ENCODE data around the gene TUBGCP3.
"Not testable (repeated sequence)": the region's sequence is repeated elsewhere in the genome, so short reads cannot be mapped to it uniquely, and the experiment has no call there.

Gene TUBGCP3

DNA sequence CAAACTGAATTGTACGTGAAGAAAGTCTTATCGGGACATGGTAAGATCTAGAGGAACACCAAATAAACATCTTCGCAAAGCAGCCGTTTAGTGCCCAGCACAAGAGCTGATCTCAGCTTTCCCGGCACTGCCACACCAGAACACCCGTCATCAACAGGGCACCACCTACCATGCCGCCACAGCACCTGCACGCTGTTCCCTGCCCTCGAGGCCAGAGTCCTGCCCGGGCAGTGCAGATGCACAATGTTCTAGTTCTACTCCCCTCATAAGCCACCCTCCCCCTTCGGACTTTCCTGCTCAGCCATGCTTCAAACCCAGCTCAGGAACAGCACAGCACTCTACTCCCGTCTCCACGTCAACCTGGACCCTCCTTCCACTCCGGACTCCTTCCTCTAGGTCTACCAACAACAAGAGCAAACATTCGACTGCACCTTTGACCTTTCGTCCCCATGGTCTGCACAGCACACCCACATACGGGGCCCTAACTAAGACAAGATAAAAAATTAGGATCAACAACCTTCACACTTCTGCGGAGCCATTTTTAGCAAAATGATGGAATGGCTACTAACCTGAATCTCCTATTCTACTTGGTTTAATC lies 25.1 kb downstream of the TUBGCP3 start:
- H3K36me3 ChIP-seq (ENCODE audit: insufficient read depth, low read length), result peaks cover 60% of the 10 kb centered on the region

DNA sequence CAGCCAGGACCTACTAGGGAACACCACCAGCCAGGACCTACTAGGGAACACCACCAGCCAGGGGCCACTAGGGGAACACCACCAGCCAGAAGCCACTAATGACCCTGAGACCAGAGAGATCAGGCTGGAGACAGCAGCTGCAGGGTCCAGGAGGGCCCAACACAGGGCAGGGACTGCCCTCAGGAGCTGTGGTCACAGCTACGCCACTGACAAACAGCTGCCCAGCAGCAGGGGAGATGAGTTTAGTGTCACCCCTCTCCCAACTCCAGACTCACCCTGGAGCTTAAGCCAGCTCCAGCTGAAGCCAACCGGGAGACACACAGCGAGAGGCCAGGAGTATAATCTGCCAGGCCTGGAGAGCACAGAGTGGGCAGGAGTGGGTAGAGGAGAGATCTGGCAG lies 25.7 kb downstream of the TUBGCP3 start:
- peaks cover 7% of the 10 kb centered on the region for H3K9me3 ChIP-seq (ENCODE audit: low read length)
- peaks cover 59% of the 10 kb centered on the region for H3K36me3 ChIP-seq (ENCODE audit: insufficient read depth, low read length)
- no peaks in the 10 kb centered on the region for H3K27me3 ChIP-seq (ENCODE audit: insufficient read depth, low read length)
- H3K4me3 ChIP-seq (ENCODE audit: low read length), result no peak overlapping the region
- no peak overlapping the region for H2AFZ ChIP-seq (ENCODE audit: low read depth, low read length)
- H3K4me1 ChIP-seq (ENCODE audit: insufficient read depth, low read length), result no peaks in the 10 kb centered on the region

More for the DNA sequence above, 25.1 kb downstream of the TUBGCP3 start:
- H3K4me1 ChIP-seq (ENCODE audit: insufficient read depth, low read length), result no peaks in the 10 kb centered on the region
- H3K27me3 ChIP-seq (ENCODE audit: insufficient read depth, low read length), result no peaks in the 10 kb centered on the region
- H2AFZ ChIP-seq (ENCODE audit: low read depth, low read length), result no peak overlapping the region
- H3K4me3 ChIP-seq (ENCODE audit: low read length), result no peak overlapping the region
- H3K9me3 ChIP-seq (ENCODE audit: low read length), result peaks cover 7% of the 10 kb centered on the region

DNA sequence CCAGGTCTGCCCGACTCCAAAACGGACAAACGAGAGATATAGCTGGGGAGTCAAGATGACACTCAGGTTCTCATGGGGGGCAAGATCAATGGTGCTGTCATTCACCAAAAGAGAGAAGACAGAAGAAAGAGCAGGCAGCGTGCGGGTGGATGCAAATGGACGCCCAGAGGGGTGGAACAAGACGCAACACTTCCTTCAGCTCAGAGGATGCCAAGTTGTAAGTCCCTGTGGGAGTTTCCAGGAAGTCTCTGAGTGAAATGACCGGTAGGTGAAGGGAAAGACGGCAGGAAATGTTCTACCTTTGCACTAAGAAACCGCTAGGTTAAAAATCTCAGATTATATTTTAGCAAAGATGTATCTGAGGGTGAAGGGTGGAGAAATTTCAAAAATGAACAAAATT lies 26.5 kb downstream of the TUBGCP3 start:
- Histone ChIP-seq H3K9me3 (ENCODE audit: low read length) (peaks cover 7% of the 10 kb centered on the region), H2AFZ (ENCODE audit: low read depth, low read length) (no peak overlapping the region), H3K4me1 (ENCODE audit: insufficient read depth, low read length) (no peaks in the 10 kb centered on the region), H3K36me3 (ENCODE audit: insufficient read depth, low read length) (peaks cover 55% of the 10 kb centered on the region), H3K4me3 (ENCODE audit: low read length) (no peak overlapping the region), H3K27me3 (ENCODE audit: insufficient read depth, low read length) (no peaks in the 10 kb centered on the region)

DNA sequence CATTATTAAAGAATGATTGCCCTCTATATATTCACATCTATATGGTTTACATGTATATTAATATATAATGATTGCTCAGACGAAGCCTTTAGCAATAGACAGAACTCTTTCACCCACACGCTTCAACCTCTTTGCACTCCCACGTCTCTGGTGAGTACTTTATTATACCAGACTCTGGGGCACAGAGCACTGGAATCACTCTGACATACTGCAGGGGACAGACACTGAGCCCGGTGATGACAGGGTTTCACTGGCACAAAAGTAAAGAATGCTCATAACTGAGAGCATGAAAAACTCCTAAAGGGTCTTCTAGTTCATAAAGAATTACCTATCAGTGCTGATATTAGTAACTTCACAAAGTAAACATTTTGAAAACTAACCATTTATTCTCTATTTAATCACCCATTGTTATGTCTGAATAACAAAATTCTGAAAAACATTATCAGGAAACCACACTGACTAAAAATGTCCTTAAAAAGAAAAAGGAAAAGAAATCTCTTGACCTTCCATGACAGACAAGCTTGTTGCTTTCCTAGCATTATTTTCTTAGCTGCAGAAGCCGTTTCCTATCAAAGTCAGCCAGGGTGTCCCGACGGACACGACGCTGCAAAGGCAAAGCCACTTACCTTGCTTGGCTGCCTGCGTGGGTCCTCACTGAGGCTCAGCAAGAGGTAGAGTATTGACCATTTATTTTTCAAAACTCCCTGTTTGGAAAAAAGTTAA lies 29.1 kb downstream of the TUBGCP3 start:
- peaks cover 7% of the 10 kb centered on the region for H3K9me3 ChIP-seq (ENCODE audit: low read length)
- no peaks in the 10 kb centered on the region for H3K27me3 ChIP-seq (ENCODE audit: insufficient read depth, low read length)
- no peak overlapping the region for H2AFZ ChIP-seq (ENCODE audit: low read depth, low read length)
- no peaks in the 10 kb centered on the region for H3K4me1 ChIP-seq (ENCODE audit: insufficient read depth, low read length)
- peaks cover 63% of the 10 kb centered on the region for H3K36me3 ChIP-seq (ENCODE audit: insufficient read depth, low read length)
- no peak overlapping the region for H3K4me3 ChIP-seq (ENCODE audit: low read length)

DNA sequence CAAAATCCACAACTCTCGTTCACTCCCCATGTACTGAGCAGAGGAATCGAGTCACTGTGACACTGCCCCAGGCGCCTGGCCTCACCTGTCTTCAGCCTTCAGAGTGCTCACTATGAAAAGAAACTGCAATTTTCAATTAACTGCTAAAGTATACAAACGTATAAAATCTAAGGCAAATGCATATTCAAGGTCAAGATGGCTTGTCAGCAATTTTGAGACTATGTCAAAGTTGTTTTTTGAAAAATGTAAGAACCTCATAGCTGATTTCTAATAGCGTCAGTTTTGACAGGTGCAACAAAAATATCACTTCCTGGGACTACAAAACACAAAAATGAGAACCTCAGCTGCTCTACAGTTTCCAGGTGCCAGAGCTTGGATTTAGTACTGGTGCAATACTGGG lies 31.4 kb downstream of the TUBGCP3 start:
- H3K36me3 ChIP-seq (ENCODE audit: insufficient read depth, low read length), result peaks cover 71% of the 10 kb centered on the region
- no peaks in the 10 kb centered on the region for H3K4me1 ChIP-seq (ENCODE audit: insufficient read depth, low read length)
- H3K27me3 ChIP-seq (ENCODE audit: insufficient read depth, low read length), result no peaks in the 10 kb centered on the region
- H2AFZ ChIP-seq (ENCODE audit: low read depth, low read length), result no peak overlapping the region
- no peak overlapping the region for H3K4me3 ChIP-seq (ENCODE audit: low read length)
- peaks cover 9% of the 10 kb centered on the region for H3K9me3 ChIP-seq (ENCODE audit: low read length)

DNA sequence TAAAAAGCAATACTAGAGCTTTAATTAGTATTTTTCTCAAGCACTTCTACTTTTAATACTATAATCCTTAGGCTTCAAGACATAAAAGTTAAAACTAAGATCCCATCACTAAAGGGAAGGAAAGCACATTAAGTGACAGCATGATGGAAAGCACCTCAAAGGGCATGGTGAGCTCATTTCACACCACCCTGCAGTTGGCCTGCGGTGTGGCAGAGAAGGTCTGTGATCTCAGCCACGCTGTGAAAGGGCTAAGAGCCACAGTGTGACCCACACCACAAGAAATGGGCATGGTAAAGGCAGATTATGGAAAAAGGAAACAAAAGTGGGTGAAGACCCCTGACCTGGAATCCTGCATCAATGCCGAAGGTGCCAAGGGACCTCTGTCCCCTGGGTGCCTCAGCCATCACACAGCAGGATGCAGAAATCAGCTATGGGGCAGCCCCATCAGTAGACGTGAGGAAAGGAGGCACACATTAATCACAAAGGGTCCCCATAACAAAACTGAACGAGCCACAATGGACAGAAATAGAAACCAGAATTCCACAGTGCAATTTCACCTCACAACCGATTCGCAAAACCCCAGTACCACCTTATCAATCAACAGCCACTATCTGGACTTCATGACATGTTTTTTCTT lies 33.6 kb downstream of the TUBGCP3 start:
- H3K4me3 ChIP-seq (ENCODE audit: low read length), result no peak overlapping the region
- no peaks in the 10 kb centered on the region for H3K27me3 ChIP-seq (ENCODE audit: insufficient read depth, low read length)
- peaks cover 74% of the 10 kb centered on the region for H3K36me3 ChIP-seq (ENCODE audit: insufficient read depth, low read length)
- H2AFZ ChIP-seq (ENCODE audit: low read depth, low read length), result no peak overlapping the region
- peaks cover 2% of the 10 kb centered on the region for H3K9me3 ChIP-seq (ENCODE audit: low read length)
- H3K4me1 ChIP-seq (ENCODE audit: insufficient read depth, low read length), result no peaks in the 10 kb centered on the region

DNA sequence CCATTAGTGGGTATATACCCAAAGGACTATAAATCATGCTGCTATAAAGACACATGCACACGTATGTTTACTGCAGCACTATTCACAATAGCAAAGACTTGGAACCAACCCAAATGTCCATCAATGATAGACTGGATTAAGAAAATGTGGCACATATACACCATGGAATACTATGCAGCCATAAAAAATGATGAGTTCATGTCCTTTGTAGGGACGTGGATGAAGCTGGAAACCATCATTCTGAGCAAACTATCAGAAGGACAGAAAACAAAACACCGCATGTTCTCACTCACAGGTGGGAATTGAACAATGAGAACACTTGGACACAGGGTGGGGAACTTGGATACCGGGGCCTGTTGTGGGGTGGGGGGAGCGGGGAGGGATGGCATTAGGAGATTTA lies 39.0 kb downstream of the TUBGCP3 start:
- not testable (repeated sequence) for H3K9me3 ChIP-seq (ENCODE audit: low read length); H2AFZ ChIP-seq (ENCODE audit: low read depth, low read length); H3K27me3 ChIP-seq (ENCODE audit: insufficient read depth, low read length); H3K4me1 ChIP-seq (ENCODE audit: insufficient read depth, low read length); H3K4me3 ChIP-seq (ENCODE audit: low read length)
- peaks cover 72% of the 10 kb centered on the region for H3K36me3 ChIP-seq (ENCODE audit: insufficient read depth, low read length)

DNA sequence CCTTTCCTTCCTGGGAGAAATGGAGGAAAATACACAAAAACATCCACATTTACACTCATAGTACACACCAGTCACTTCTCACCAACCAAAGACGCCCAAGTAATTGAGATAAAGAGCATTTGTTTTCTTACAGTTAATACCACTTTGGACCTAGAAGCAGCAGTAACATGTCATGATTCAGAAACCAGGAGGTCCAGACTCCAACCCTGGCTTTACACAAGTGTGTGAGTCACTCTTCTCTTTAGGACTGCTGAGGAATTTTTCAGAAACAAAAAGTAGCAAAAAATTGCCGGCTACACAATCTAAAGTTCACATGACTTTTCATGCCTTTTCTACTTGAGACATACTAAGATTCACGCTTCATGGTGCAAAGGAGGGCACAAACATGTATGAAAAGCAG lies 42.1 kb downstream of the TUBGCP3 start:
- Histone ChIP-seq H2AFZ (ENCODE audit: low read depth, low read length) (no peak overlapping the region), H3K4me1 (ENCODE audit: insufficient read depth, low read length) (no peaks in the 10 kb centered on the region), H3K36me3 (ENCODE audit: insufficient read depth, low read length) (peaks cover 42% of the 10 kb centered on the region), H3K27me3 (ENCODE audit: insufficient read depth, low read length) (no peaks in the 10 kb centered on the region), H3K4me3 (ENCODE audit: low read length) (no peak overlapping the region), H3K9me3 (ENCODE audit: low read length) (no peaks in the 10 kb centered on the region)

DNA sequence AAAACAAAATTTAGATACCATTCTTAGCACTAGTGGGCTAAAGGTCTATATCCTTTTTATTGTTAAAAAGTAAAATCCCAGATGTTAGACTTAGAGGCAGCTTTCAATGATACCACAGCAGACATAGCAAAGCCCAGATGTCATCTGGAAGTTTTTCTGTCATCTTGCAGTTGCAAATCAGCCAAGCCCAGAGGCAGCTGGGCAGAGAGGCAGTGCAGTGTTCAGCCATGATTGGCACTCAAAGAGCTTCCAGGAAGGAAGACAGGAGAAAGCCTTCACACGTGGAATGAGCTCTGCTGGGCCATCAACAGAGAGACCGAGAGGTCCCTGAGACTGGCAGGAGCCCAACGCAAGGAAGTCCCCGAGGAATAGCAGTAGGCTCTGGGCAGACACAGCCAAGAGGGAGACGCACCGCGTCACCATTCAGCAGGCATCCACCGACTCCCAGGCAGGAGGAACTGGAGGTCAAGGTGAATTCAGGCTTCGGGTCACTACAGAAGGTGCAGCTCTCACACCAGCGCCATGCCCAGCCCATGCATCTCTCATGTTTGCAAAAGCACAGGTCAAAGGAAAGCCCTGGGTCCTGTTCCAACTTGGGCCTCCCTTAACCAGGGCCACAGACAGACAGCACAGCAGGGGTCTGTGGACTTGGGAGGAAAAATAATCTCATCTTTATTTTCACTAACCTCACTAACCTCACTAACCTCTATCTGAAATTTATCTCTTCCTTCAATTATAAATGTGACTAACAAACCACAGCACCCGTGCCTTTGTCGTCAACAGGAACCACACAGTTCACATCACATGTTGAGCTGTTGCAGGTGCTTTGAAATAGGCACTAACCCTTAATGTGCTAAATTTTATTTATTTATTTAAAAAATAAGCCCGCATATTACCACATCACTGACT lies 54.9 kb downstream of the TUBGCP3 start:
- no peaks in the 10 kb centered on the region for H3K27me3 ChIP-seq (ENCODE audit: insufficient read depth, low read length)
- H3K4me1 ChIP-seq (ENCODE audit: insufficient read depth, low read length), result no peaks in the 10 kb centered on the region
- H2AFZ ChIP-seq (ENCODE audit: low read depth, low read length), result no peak overlapping the region
- H3K36me3 ChIP-seq (ENCODE audit: insufficient read depth, low read length), result peaks cover 5% of the 10 kb centered on the region
- peaks cover 3% of the 10 kb centered on the region for H3K9me3 ChIP-seq (ENCODE audit: low read length)
- no peak overlapping the region for H3K4me3 ChIP-seq (ENCODE audit: low read length)

DNA sequence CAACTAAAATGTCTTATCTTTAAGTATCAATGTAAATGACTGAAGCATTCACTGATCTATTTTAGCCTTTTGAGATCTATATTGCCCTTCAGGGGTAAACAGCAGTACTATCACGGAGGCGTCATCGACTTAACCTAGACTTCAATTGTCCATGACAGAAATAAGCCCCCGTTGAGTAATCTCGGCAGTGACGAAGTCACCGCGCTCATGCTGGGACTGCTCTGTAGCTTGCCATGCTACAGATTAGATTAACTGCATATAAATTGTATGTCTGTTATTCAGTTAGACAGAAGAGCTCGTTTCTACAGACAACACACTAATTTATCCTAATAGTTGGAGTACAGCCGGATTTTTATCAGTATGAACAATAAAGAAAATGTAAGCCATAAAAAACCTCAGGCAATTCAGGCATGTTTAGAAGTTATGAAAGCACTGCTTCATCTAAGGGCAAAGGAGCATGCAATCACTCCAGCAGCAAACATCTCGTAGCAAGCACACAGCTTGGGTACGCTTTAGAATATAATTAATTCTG lies 56.6 kb downstream of the TUBGCP3 start:
- Histone ChIP-seq H3K36me3 (ENCODE audit: insufficient read depth, low read length) (peaks cover 8% of the 10 kb centered on the region), H2AFZ (ENCODE audit: low read depth, low read length) (no peak overlapping the region), H3K4me3 (ENCODE audit: low read length) (no peak overlapping the region)

DNA sequence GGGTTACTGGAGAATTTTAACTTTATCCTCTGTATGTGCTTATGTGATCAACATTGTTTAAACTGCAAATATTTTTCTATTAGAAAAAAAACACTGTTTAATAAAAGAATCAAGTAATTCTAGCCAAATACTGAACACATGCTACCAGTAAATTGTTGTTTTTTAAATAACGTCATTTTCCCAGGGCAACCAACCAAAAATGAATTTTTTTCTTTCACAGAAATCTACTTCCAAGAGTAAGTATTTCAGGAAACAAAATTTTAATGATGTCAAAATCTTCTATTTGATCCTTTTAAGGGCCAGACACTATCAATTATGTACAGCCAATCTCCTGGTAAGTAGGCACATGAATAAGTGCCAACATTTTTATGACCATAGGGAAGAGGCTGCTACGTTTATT lies 57.1 kb downstream of the TUBGCP3 start:
- peaks cover 5% of the 10 kb centered on the region for H3K9me3 ChIP-seq (ENCODE audit: low read length)
- H3K4me1 ChIP-seq (ENCODE audit: insufficient read depth, low read length), result no peaks in the 10 kb centered on the region
- no peak overlapping the region for H3K4me3 ChIP-seq (ENCODE audit: low read length)
- no peak overlapping the region for H2AFZ ChIP-seq (ENCODE audit: low read depth, low read length)
- peaks cover 12% of the 10 kb centered on the region for H3K36me3 ChIP-seq (ENCODE audit: insufficient read depth, low read length)
- no peaks in the 10 kb centered on the region for H3K27me3 ChIP-seq (ENCODE audit: insufficient read depth, low read length)

More for the DNA sequence above, 56.6 kb downstream of the TUBGCP3 start:
- H3K4me1 ChIP-seq (ENCODE audit: insufficient read depth, low read length), result no peaks in the 10 kb centered on the region
- no peaks in the 10 kb centered on the region for H3K27me3 ChIP-seq (ENCODE audit: insufficient read depth, low read length)
- peaks cover 4% of the 10 kb centered on the region for H3K9me3 ChIP-seq (ENCODE audit: low read length)

DNA sequence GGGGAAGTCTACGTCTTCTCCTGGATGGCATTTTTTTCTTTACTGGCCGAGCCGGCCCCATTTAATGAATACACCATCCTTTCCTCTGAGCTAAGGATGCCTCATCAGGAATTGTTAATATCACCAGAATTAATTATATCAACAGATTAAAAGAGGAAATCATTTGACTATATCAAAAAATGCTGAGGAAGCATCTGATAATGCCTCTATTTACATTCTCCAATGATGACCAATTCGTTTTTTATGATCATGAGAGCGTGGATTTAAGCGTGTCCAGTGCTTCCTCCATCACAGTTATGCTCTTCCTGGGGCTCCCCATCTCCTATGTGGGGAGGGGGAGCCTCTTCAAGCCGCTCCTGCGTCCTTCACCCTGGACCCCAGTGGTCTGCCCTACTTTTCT lies 58.7 kb downstream of the TUBGCP3 start:
- peaks cover 19% of the 10 kb centered on the region for H3K36me3 ChIP-seq (ENCODE audit: insufficient read depth, low read length)
- no peaks in the 10 kb centered on the region for H3K27me3 ChIP-seq (ENCODE audit: insufficient read depth, low read length)
- no peaks in the 10 kb centered on the region for H3K4me1 ChIP-seq (ENCODE audit: insufficient read depth, low read length)
- no peak overlapping the region for H2AFZ ChIP-seq (ENCODE audit: low read depth, low read length)
- peaks cover 5% of the 10 kb centered on the region for H3K9me3 ChIP-seq (ENCODE audit: low read length)
- no peak overlapping the region for H3K4me3 ChIP-seq (ENCODE audit: low read length)

Measured in neuron (in vitro differentiated cells).